HG02798 (cell line): ENCODE measurements around the gene SLC5A3.
A peak's percentile ranks its signal among the peaks of the same experiment; 100 is the strongest.

Experiments
- ATAC-seq: cut with Tn5 transposase; IDR thresholded peaks from one replicate; pipeline ENCODE4 v1.9.1; 2021; ENCODE audit warnings: mild to moderate bottlenecking; ENCODE audit not compliant: unreplicated experiment, poor library complexity

The SLC5A3 gene

GRCh38 chr21:34065027-34065426 is 8.4 kb upstream of the SLC5A3 start:
- no peak for ATAC-seq

GRCh38 chr21:34071683-34072082 is 1.7 kb upstream of the SLC5A3 start:
- ATAC-seq, result no peak

GRCh38 chr21:34072145-34073031 is 990 bp upstream of the SLC5A3 start:
- peak; percentile 6 for ATAC-seq

- ATAC-seq, result peak; percentile 61
These were observed 438 bp downstream of the SLC5A3 start for GRCh38 chr21:34073749-34074282.

GRCh38 chr21:34074283-34075090 is 1.1 kb downstream of the SLC5A3 start:
- no peak for ATAC-seq

- ATAC-seq, result no peak
These were observed 1.7 kb downstream of the SLC5A3 start for GRCh38 chr21:34075091-34075425.

GRCh38 chr21:34075760-34076660 is 2.6 kb downstream of the SLC5A3 start:
- ATAC-seq, result no peak

GRCh38 chr21:34076835-34077234 is 3.5 kb downstream of the SLC5A3 start:
- no peak for ATAC-seq

GRCh38 chr21:34077888-34078287 is 4.5 kb downstream of the SLC5A3 start:
- no peak for ATAC-seq

GRCh38 chr21:34078915-34079314 is 5.5 kb downstream of the SLC5A3 start:
- ATAC-seq, result no peak

- ATAC-seq, result no peak
These were observed 7.3 kb downstream of the SLC5A3 start for GRCh38 chr21:34080710-34081109.

- no peak for ATAC-seq
These were observed 9.4 kb downstream of the SLC5A3 start for GRCh38 chr21:34082769-34083168.

GRCh38 chr21:34083357-34083756 is 10.0 kb downstream of the SLC5A3 start:
- ATAC-seq, result no peak

GRCh38 chr21:34085129-34085528 is 11.8 kb downstream of the SLC5A3 start:
- no peak for ATAC-seq

- ATAC-seq, result no peak
These were observed 13.5 kb downstream of the SLC5A3 start for GRCh38 chr21:34086887-34087306.

GRCh38 chr21:34088752-34089151 is 15.4 kb downstream of the SLC5A3 start:
- no peak for ATAC-seq

GRCh38 chr21:34091032-34091431 is 17.7 kb downstream of the SLC5A3 start:
- ATAC-seq, result no peak

- no peak for ATAC-seq
These were observed 18.2 kb downstream of the SLC5A3 start for GRCh38 chr21:34091607-34092006.

- no peak for ATAC-seq
These were observed 19.0 kb downstream of the SLC5A3 start for GRCh38 chr21:34092262-34092921.

GRCh38 chr21:34093083-34093482 is 19.7 kb downstream of the SLC5A3 start:
- no peak for ATAC-seq
